PFSK-1 (cell line): ENCODE results near the gene ELOVL2.

ENCODE experiments used
- FOXP2 ChIP-seq: optimal IDR thresholded peaks from 2 replicates; pipeline ENCODE3; 2011; ENCODE audit warnings: borderline replicate concordance, control low read depth, inconsistent platforms; ENCODE audit not compliant: insufficient read depth; ENCODE audit errors: extremely low read length, extremely low read depth
- POLR2AphosphoS5 ChIP-seq: IDR thresholded peaks from 2 replicates; pipeline ENCODE4 v1.6.1; 2012; ENCODE audit warnings: low read depth, mild to moderate bottlenecking, control low read depth, low read length, moderate library complexity
- SIN3A ChIP-seq: IDR thresholded peaks from 2 replicates; pipeline ENCODE4 v1.6.1; 2012; ENCODE audit warnings: mild to moderate bottlenecking, low read length, moderate library complexity, borderline replicate concordance; ENCODE audit not compliant: insufficient read depth
- TAF1 ChIP-seq: IDR thresholded peaks from 2 replicates; pipeline ENCODE4 v1.6.1; 2012; ENCODE audit warnings: low read length, control low read depth, borderline replicate concordance; ENCODE audit not compliant: insufficient read depth
- TF ChIP-seq, protein P1 (sequence below), 2 experiments: IDR thresholded peaks; 2 replicates each; pipeline versions ENCODE4 v1.6.1 to v1.8.0; 2011 to 2012; ENCODE audit warnings: low read depth in 2 of 2, low read length in 2 of 2, control low read depth in 1 of 2, inconsistent platforms in 1 of 2, mild to moderate bottlenecking in 1 of 2, moderate library complexity in 1 of 2; ENCODE audit not compliant: insufficient read depth in 1 of 2

Gene ELOVL2

DNA sequence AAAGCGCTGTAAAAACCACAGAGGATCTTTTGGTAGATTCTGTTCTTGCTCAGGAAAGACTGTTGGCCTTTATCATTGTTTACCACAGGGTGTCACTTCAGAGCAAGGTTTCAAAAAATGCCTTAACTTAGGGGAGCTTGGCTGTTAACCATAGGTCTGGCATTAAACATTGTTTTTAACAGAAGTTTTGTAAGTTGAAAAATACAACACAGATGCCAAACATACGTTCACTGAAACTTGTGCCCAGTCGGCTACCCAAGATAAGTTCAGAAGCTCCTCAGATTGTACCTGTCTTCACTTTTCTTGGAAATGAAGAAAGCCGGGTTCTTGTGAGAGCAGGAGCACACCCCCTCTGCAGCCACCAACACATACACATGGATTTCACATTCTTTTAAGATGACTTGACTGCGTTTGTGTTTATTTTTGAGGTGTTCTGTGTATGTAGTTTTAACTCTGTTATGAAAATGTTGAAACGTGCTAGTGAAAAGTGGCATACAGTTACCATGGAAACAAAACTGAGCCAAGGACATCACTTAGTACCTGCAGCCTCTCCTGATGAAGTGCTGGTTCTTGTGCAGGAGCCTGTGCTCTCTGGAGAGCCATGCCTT lies 92.3 kb downstream of the ELOVL2 start:
- no peak for TF ChIP-seq POLR2AphosphoS5
- TF ChIP-seq FOXP2 = no peak
- TF ChIP-seq, protein P1, sequence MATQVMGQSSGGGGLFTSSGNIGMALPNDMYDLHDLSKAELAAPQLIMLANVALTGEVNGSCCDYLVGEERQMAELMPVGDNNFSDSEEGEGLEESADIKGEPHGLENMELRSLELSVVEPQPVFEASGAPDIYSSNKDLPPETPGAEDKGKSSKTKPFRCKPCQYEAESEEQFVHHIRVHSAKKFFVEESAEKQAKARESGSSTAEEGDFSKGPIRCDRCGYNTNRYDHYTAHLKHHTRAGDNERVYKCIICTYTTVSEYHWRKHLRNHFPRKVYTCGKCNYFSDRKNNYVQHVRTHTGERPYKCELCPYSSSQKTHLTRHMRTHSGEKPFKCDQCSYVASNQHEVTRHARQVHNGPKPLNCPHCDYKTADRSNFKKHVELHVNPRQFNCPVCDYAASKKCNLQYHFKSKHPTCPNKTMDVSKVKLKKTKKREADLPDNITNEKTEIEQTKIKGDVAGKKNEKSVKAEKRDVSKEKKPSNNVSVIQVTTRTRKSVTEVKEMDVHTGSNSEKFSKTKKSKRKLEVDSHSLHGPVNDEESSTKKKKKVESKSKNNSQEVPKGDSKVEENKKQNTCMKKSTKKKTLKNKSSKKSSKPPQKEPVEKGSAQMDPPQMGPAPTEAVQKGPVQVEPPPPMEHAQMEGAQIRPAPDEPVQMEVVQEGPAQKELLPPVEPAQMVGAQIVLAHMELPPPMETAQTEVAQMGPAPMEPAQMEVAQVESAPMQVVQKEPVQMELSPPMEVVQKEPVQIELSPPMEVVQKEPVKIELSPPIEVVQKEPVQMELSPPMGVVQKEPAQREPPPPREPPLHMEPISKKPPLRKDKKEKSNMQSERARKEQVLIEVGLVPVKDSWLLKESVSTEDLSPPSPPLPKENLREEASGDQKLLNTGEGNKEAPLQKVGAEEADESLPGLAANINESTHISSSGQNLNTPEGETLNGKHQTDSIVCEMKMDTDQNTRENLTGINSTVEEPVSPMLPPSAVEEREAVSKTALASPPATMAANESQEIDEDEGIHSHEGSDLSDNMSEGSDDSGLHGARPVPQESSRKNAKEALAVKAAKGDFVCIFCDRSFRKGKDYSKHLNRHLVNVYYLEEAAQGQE (IDR thresholded peaks at IDR 0.05; ENCODE audit: insufficient read depth in 1 of 2, low read depth in 2 of 2, low read length in 2 of 2) = no peak
- TF ChIP-seq SIN3A = no peak
- no peak for TF ChIP-seq TAF1

DNA sequence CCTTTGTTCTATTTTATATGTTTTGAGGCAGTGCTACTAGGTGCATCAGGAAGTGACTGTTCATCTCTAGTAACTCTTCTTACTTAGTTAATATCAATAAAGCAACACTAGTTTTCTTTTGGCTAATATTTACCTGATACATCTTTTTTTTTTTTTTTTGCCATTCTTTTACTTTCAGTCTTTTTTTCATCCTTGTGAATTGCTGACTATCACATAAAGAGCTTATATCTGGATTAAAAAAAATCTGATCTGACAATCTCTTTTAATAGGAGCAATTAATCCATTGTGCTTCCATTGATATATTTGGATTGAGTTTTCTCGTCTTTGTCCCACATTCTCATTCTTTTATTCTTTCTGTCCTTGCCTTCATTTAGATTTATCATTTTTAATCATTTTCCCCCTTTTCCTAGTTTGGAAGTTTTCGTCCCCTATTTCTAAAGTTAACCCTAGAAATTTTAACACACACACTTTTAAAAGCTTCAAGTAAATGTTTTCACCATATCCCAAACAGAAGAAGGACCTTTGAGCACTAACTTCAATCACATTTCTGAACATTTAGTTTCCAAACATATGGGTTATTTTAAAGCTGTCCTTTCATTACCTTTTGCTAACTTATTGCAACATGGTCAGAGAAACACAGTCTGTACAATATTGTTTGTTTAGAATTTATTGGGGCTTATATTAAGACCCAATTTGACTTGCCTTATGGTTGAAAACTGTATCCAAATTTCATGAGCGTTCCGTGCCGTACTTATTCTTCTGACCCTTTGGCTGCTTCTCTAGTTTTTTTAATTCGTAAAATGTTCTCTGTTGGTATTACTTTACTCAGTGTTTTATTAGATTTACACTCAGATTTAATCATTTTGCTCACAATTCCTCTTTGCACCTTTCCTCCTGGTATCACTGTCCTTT lies 94.3 kb downstream of the ELOVL2 start:
- TF ChIP-seq TAF1 = no peak
- TF ChIP-seq, protein P1 (IDR thresholded peaks at IDR 0.05; ENCODE audit: insufficient read depth in 1 of 2, low read depth in 2 of 2, low read length in 2 of 2) = no peak
- no peak for TF ChIP-seq FOXP2
- no peak for TF ChIP-seq POLR2AphosphoS5
- no peak for TF ChIP-seq SIN3A

DNA sequence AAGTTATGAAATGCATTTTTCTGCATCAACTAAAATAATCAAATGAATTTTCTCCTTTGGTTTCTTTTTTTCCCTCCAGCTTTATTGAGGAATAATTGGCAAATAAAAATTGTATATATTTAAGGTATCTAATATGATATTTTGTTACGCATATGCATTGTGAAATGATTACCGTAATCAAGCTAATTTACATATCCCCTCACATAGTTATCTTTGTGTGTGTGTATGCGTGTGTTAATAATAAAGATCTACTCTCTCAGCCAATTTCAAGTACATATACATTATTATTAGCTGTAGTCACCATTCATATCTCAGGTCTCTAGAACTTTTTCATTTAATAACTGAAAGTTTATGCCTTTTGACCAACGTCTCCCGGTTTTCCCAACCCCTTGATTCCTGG lies 96.1 kb downstream of the ELOVL2 start:
- TF ChIP-seq SIN3A (no peak), FOXP2 (no peak)
- TF ChIP-seq, protein P1 (IDR thresholded peaks at IDR 0.05; ENCODE audit: insufficient read depth in 1 of 2, low read depth in 2 of 2, low read length in 2 of 2) = no peak

DNA sequence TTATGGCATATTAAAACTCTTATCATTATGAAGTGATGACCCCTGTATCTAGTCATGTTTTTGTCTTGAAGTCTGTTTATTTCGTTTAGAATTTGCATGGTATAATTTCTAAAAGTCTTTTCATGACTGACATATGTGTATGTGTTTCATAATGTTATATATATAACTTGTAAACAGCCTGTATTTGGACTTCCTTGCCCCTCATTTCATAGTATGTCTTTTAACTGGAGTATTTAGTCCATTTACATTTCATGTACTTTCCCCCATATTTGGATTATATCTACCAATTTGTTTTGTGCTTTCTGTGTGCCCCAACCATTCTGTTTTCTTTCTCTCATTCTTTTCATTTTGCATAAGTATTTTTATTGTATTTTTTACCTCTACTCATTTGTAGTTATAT lies 98.3 kb downstream of the ELOVL2 start:
- TF ChIP-seq, protein P1 (IDR thresholded peaks at IDR 0.05; ENCODE audit: insufficient read depth in 1 of 2, low read depth in 2 of 2, low read length in 2 of 2) = no peak
- TF ChIP-seq SIN3A (no peak), POLR2AphosphoS5 (no peak), FOXP2 (no peak), TAF1 (no peak)
